HEK293T (cell line): ENCODE results near the gene CBX4.

Experiments
- ARNT ChIP-seq: fragments of 450-650 bp; IDR thresholded peaks from 2 replicates; pipeline ENCODE4 v1.6.1; 2017; ENCODE audit warnings: mild to moderate bottlenecking
- BHLHE40 ChIP-seq: fragments of 450-650 bp; IDR thresholded peaks from 2 replicates; pipeline ENCODE4 v1.6.1; 2016; ENCODE audit warnings: mild to moderate bottlenecking, moderate library complexity, borderline replicate concordance
- CTBP1 ChIP-seq: fragments of 450-650 bp; IDR thresholded peaks from 2 replicates; pipeline ENCODE4 v1.6.1; 2016; ENCODE audit warnings: borderline replicate concordance
- ELF4 ChIP-seq: fragments of 450-650 bp; IDR thresholded peaks from 2 replicates; pipeline ENCODE4 v1.6.1; 2017; ENCODE audit warnings: antibody characterized with exemption
- FOXA1 ChIP-seq: fragments of 450-650 bp; IDR thresholded peaks from 2 replicates; pipeline ENCODE4 v1.6.1; 2016; ENCODE audit warnings: mild to moderate bottlenecking
- FOXM1 ChIP-seq: fragments of 450-650 bp; IDR thresholded peaks from 2 replicates; pipeline ENCODE4 v1.6.1; 2017; ENCODE audit warnings: mild to moderate bottlenecking, borderline replicate concordance
- HDGF ChIP-seq: fragments of 450-650 bp; IDR thresholded peaks from 2 replicates; pipeline ENCODE4 v1.6.1; 2017; ENCODE audit warnings: antibody characterized with exemption, borderline replicate concordance
- LEF1 ChIP-seq: fragments of 450-650 bp; IDR thresholded peaks from 2 replicates; pipeline ENCODE4 v1.6.1; 2017; ENCODE audit warnings: mild to moderate bottlenecking, borderline replicate concordance
- SP1 ChIP-seq: fragments of 450-650 bp; IDR thresholded peaks from 2 replicates; pipeline ENCODE4 v1.6.1; 2017
- TARDBP ChIP-seq: fragments of 450-650 bp; IDR thresholded peaks from 2 replicates; pipeline ENCODE4 v1.6.1; 2016
- ZNF384 ChIP-seq: fragments of 450-650 bp; IDR thresholded peaks from 2 replicates; pipeline ENCODE4 v1.6.1; 2016
- TF ChIP-seq, protein P1 (sequence below): fragments of 450-650 bp; IDR thresholded peaks from 2 replicates; pipeline ENCODE4 v1.6.1; 2016

DNA sequence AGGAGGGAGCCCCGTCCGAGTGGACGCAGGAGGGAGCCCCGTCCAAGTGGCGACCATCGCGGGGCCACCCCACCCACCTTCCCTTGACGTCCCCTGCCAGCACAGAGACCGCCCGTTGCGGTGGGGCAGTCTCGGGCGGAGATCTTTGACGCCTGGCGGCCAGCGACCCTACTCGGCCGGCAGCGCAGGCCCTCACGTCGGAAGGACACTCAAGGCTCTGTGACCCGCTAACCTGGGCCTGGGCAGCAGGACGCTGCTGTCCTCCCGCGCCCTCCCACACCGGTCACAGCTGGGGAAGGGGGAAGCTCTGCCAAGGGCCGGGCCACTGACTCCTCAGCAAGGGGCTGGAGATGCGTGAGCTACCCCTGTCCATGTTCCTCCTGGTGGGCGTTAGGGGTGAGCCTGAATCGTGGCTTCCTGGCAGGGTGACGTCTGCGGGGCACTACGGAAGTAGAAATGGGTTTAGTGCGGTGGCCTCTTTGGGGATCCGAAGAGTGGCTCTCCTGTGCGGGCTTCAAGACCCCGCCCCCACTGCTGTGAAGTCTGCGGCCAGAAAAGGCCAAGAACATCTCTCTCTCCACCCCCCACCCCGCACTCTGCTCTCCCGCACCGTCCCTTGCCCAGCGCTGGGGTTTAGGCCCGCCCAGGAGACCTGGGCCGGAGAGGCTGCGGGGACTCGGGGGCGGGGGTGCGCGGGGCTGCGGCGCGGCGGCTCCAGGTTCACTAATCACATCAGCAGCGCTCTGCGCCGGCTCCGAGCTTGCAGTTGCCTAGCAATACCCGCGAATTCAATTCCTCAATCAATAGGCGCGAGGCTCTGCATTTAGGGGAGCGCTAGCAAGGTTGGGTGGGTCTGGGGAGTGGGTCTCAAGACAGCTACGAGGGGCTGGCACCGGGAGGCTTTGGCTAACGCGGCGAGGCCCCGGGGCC is 48.2 kb downstream of the CBX4 start:
- TF ChIP-seq TARDBP: no peak
- TF ChIP-seq, protein P1, sequence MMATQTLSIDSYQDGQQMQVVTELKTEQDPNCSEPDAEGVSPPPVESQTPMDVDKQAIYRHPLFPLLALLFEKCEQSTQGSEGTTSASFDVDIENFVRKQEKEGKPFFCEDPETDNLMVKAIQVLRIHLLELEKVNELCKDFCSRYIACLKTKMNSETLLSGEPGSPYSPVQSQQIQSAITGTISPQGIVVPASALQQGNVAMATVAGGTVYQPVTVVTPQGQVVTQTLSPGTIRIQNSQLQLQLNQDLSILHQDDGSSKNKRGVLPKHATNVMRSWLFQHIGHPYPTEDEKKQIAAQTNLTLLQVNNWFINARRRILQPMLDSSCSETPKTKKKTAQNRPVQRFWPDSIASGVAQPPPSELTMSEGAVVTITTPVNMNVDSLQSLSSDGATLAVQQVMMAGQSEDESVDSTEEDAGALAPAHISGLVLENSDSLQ: no peak
- no peak for TF ChIP-seq FOXA1
- TF ChIP-seq HDGF: no peak
- TF ChIP-seq CTBP1: no peak
- no peak for TF ChIP-seq LEF1
- TF ChIP-seq SP1: no peak
- no peak for TF ChIP-seq FOXM1
- no peak for TF ChIP-seq ARNT
- TF ChIP-seq BHLHE40: no peak
- no peak for TF ChIP-seq ELF4
- no peak for TF ChIP-seq ZNF384
